HepG2 (cell line): ENCODE measurements around the gene SMOC1. TPM values are rescaled to one million over a fixed set of nuclear protein-coding genes. Genes with fewer than 3 reads are reported as not detected.

ENCODE experiments used
- ATAD3A ChIP-seq: sonication (generic); formaldehyde crosslinking; IDR thresholded peaks from 2 replicates; pipeline ENCODE4 v1.4.0; 2020; ENCODE audit warnings: missing genetic modification reagents
- HNRNPK ChIP-seq: fragments of 200-400 bp; formaldehyde crosslinking; IDR thresholded peaks from 2 replicates; pipeline ENCODE4 v1.6.1; 2018; ENCODE audit warnings: low read length, low read depth, moderate library complexity, mild to moderate bottlenecking; ENCODE audit not compliant: poor library complexity, severe bottlenecking
- MED8 ChIP-seq: sonication (generic); formaldehyde crosslinking; IDR thresholded peaks from 2 replicates; pipeline ENCODE4 v1.8.1; 2023; ENCODE audit warnings: mild to moderate bottlenecking, missing genetic modification reagents; ENCODE audit not compliant: insufficient replicate concordance
- NFAT5 ChIP-seq: sonication (generic); formaldehyde crosslinking; IDR thresholded peaks from 2 replicates; pipeline ENCODE4 v1.4.0; 2020; ENCODE audit warnings: missing genetic modification reagents
- NFIC ChIP-seq: IDR thresholded peaks from 2 replicates; pipeline ENCODE4 v1.6.1; 2012; ENCODE audit warnings: mild to moderate bottlenecking, low read length, inconsistent platforms
- NR0B2 ChIP-seq: sonication (generic); formaldehyde crosslinking; IDR thresholded peaks from 2 replicates; pipeline ENCODE4 v1.4.0; 2020; ENCODE audit warnings: mild to moderate bottlenecking, missing genetic modification reagents
- ONECUT2 ChIP-seq: sonication (generic); formaldehyde crosslinking; IDR thresholded peaks from 2 replicates; pipeline ENCODE4 v1.4.0; 2020; ENCODE audit warnings: missing genetic modification reagents
- PHF5A ChIP-seq: IDR thresholded peaks from one replicate; pipeline ENCODE4 v1.6.1; 2018; ENCODE audit warnings: low read depth, missing genetic modification reagents; ENCODE audit not compliant: unreplicated experiment
- RXRB ChIP-seq: IDR thresholded peaks from 2 replicates; pipeline ENCODE4 v1.6.1; 2016; ENCODE audit warnings: borderline replicate concordance, missing genetic modification reagents, missing compliant biosample characterization
- SMAD3 ChIP-seq: sonication (generic); formaldehyde crosslinking; IDR thresholded peaks from 2 replicates; pipeline ENCODE4 v1.4.0; 2020; ENCODE audit warnings: missing genetic modification reagents
- TCF7 ChIP-seq: sonication (generic); IDR thresholded peaks from 2 replicates; pipeline ENCODE4 v1.6.1; 2016; ENCODE audit warnings: antibody characterized with exemption, low read depth
- TRIM24 ChIP-seq: sonication (generic); formaldehyde crosslinking; IDR thresholded peaks from 2 replicates; pipeline ENCODE4 v1.8.0; 2022; ENCODE audit warnings: mild to moderate bottlenecking, missing genetic modification reagents
- TSC22D2 ChIP-seq: sonication (generic); formaldehyde crosslinking; IDR thresholded peaks from 2 replicates; pipeline ENCODE4 v1.5.1; 2020; ENCODE audit warnings: missing genetic modification reagents, mild to moderate bottlenecking, borderline replicate concordance
- YEATS2 ChIP-seq: sonication (generic); formaldehyde crosslinking; IDR thresholded peaks from 2 replicates; pipeline ENCODE4 v1.4.0; 2020; ENCODE audit warnings: missing genetic modification reagents, borderline replicate concordance
- ZBTB7A ChIP-seq: sonication (generic); formaldehyde crosslinking; IDR thresholded peaks from 2 replicates; pipeline ENCODE4 v1.8.0; 2022; ENCODE audit warnings: mild to moderate bottlenecking, missing genetic modification reagents
- ZFP37 ChIP-seq: sonication (generic); formaldehyde crosslinking; IDR thresholded peaks from 2 replicates; pipeline ENCODE4 v1.4.0; 2020; ENCODE audit warnings: missing genetic modification reagents, borderline replicate concordance
- ZNF33B ChIP-seq: sonication (generic); formaldehyde crosslinking; IDR thresholded peaks from 2 replicates; pipeline ENCODE4 v1.5.1; 2020; ENCODE audit warnings: mild to moderate bottlenecking, missing genetic modification reagents
- ZNF615 ChIP-seq: sonication (generic); formaldehyde crosslinking; IDR thresholded peaks from 2 replicates; pipeline ENCODE4 v1.5.0; 2020; ENCODE audit warnings: mild to moderate bottlenecking, missing genetic modification reagents, borderline replicate concordance
- ZNF629 ChIP-seq: sonication (generic); formaldehyde crosslinking; conservative IDR thresholded peaks from 2 replicates; pipeline ENCODE4 v1.5.0; 2020; ENCODE audit warnings: missing genetic modification reagents
- ZNF687 ChIP-seq: sonication (generic); formaldehyde crosslinking; IDR thresholded peaks from 2 replicates; pipeline ENCODE4 v1.5.1; 2020; ENCODE audit warnings: mild to moderate bottlenecking, missing genetic modification reagents, moderate library complexity
- ZNF75D ChIP-seq: sonication (generic); formaldehyde crosslinking; IDR thresholded peaks from 2 replicates; pipeline ENCODE4 v1.8.1; 2023; ENCODE audit warnings: missing genetic modification reagents, mild to moderate bottlenecking, borderline replicate concordance
- polyA plus RNA-seq, 8 experiments: library from polyadenylated mRNA; depleted of rRNA in 3 of 8; stranded (reverse) in 7 of 8; unstranded in 1 of 8; fragments of >200 nt; fragmentation: Illumina TruSeq in 4 of 8; extraction: Trizol in 4 of 8; gene quantifications; 2 replicates each; pipeline versions ENCODE4 v1.2.1 to v1.2.3, GENCODE V29; 2011 to 2016; ENCODE audit warnings: low read depth in 4 of 8, missing spikeins in 1 of 8, mixed read lengths in 1 of 8; ENCODE audit not compliant: insufficient read depth in 1 of 8
- total RNA-seq, 5 experiments: library from RNA; depleted of rRNA; stranded (reverse); fragments of >200 nt; fragmentation: Illumina TruSeq; extraction: Trizol; gene quantifications; 2 replicates each; pipeline ENCODE4 v1.2.3, GENCODE V29; 2016; ENCODE audit warnings: low read depth in 1 of 5

SMOC1 gene
- total and polyA plus RNA-seq, 2 of the 13 experiments (the other 11 are each of a cell fraction or from before 2014, with no cell fraction given) = 17.8 to 35.6 TPM

- TF ChIP-seq ZNF33B (no peak), ZNF629 (CRISPR knock-in tag) (peak; percentile 97), ZBTB7A (CRISPR knock-in tag) (no peak), TSC22D2 (CRISPR knock-in tag) (no peak), ZNF687 (CRISPR knock-in tag) (no peak), PHF5A (CRISPR knock-in tag) (no peak), TCF7 (peak; percentile 13; the same call in 1 of the 2 replicates), NFAT5 (CRISPR knock-in tag) (no peak), ATAD3A (CRISPR knock-in tag) (no peak), ZFP37 (0 out of 2 replicates have a peak, but pooled peaks have one; percentile 27), NR0B2 (CRISPR knock-in tag) (no peak), HNRNPK (no peak), TRIM24 (CRISPR knock-in tag) (no peak), YEATS2 (peak; percentile 32; the same call in 1 of the 2 replicates), ZNF75D (no peak), NFIC (no peak), ONECUT2 (CRISPR knock-in tag) (no peak), SMAD3 (CRISPR knock-in tag) (no peak), ZNF615 (CRISPR knock-in tag) (no peak), RXRB (CRISPR knock-in tag) (peak; percentile 83), MED8 (no peak)
Observed at GRCh38 chr14:69848903-69849391, 30.3 kb upstream of the SMOC1 start (continued).
